Hepatocyte (in vitro differentiated cells): ENCODE data around the gene CHRNA7. TPM values are rescaled to one million over a fixed set of nuclear protein-coding genes. Genes with fewer than 3 reads are reported as not detected.
A peak's percentile ranks its signal among the peaks of the same experiment; 100 is the strongest.

Experiments used
- DNase-seq: peaks from one replicate; pipeline ENCODE4 v3.0.0-alpha.2; 2016; ENCODE audit warnings: low spot score
- H2AFZ ChIP-seq: fragments of 200-600 bp; sonication (generic); 2 replicates; pipeline ENCODE4 v1.6.0; 2016; ENCODE audit warnings: antibody characterized with exemption, mild to moderate bottlenecking
- H3K27ac ChIP-seq: fragments of 200-600 bp; sonication (generic); 2 replicates; pipeline ENCODE4 v1.5.1; 2016; ENCODE audit warnings: mild to moderate bottlenecking
- H3K27me3 ChIP-seq: fragments of 200-600 bp; sonication (generic); 2 replicates; pipeline ENCODE4 v1.6.1; 2016
- H3K36me3 ChIP-seq: fragments of 200-600 bp; sonication (generic); replicated peaks from 2 replicates; pipeline ENCODE4 v1.5.1; 2016; ENCODE audit warnings: low read depth; ENCODE audit not compliant: insufficient read depth
- H3K4me1 ChIP-seq: fragments of 200-600 bp; sonication (generic); 2 replicates; pipeline ENCODE4 v1.5.1; 2016; ENCODE audit warnings: mild to moderate bottlenecking, moderate library complexity; ENCODE audit not compliant: insufficient read depth
- H3K4me2 ChIP-seq: fragments of 200-600 bp; sonication (generic); 2 replicates; pipeline ENCODE4 v1.6.0; 2016
- H3K4me3 ChIP-seq: fragments of 200-600 bp; sonication (generic); 2 replicates; pipeline ENCODE4 v1.5.1; 2016; ENCODE audit warnings: mild to moderate bottlenecking
- H3K79me2 ChIP-seq: fragments of 200-600 bp; sonication (generic); 2 replicates; pipeline ENCODE4 v1.6.0; 2017; ENCODE audit warnings: mild to moderate bottlenecking
- H3K9me2 ChIP-seq: fragments of 200-600 bp; sonication (generic); replicated peaks from 2 replicates; pipeline ENCODE4 v1.6.0; 2017; ENCODE audit warnings: mild to moderate bottlenecking; ENCODE audit not compliant: insufficient read depth
- H3K9me3 ChIP-seq: fragments of 200-600 bp; sonication (generic); 2 replicates; pipeline ENCODE4 v1.5.1; 2016; ENCODE audit warnings: low read depth, mild to moderate bottlenecking
- H4K20me1 ChIP-seq: fragments of 200-600 bp; sonication (generic); 2 replicates; pipeline ENCODE4 v1.6.0; 2016; ENCODE audit warnings: mild to moderate bottlenecking; ENCODE audit not compliant: insufficient read depth, poor library complexity, severe bottlenecking
- EZH2 ChIP-seq: fragments of 200-600 bp; sonication (generic); IDR thresholded peaks from 2 replicates; pipeline ENCODE4 v1.6.1; 2016; ENCODE audit warnings: antibody characterized with exemption, mild to moderate bottlenecking, borderline replicate concordance
- EZH2phosphoT487 ChIP-seq: fragments of 200-600 bp; sonication (generic); IDR thresholded peaks from one replicate; pipeline ENCODE4 v1.6.1; 2018; ENCODE audit warnings: antibody characterized with exemption, mild to moderate bottlenecking, low read depth, moderate library complexity; ENCODE audit not compliant: unreplicated experiment, severe bottlenecking
- WGBS: methylation state at CpG from one replicate; pipeline ENCODE4 v1.1.6; 2016; ENCODE audit warnings: low lambda C conversion rate; ENCODE audit errors: missing lambda C conversion rate; 5-methylcytosine and 5-hydroxymethylcytosine counted together
- polyA plus RNA-seq: library from polyadenylated mRNA; unstranded; fragments of >200 nt; fragmentation: Nextera tagmentation; extraction: Ambion mirVana; gene quantifications from 2 replicates; pipeline ENCODE4 v1.2.1, GENCODE V29; 2016
- total RNA-seq: library from RNA; depleted of rRNA; stranded (reverse); fragments of >200 nt; gene quantifications from 2 replicates; pipeline ENCODE4 v1.2.3, GENCODE V29; 2014
- TF ChIP-seq, protein P1 (sequence below): fragments of 200-600 bp; sonication (generic); IDR thresholded peaks from 2 replicates; pipeline ENCODE4 v1.5.1; 2016; ENCODE audit warnings: antibody characterized with exemption, mild to moderate bottlenecking; ENCODE audit not compliant: poor library complexity

Gene CHRNA7
- total and polyA plus RNA-seq, 2 experiments from 2014 or later: 3.0 to 4.0 TPM

GRCh38 chr15:32098033-32098432, 67.7 kb downstream of the CHRNA7 start:
- Histone ChIP-seq H3K9me2 (no peaks in the 10 kb centered on the region), H3K9me3 (no peaks in the 10 kb centered on the region), H3K4me3 (no peak overlapping the region), H4K20me1 (no peaks in the 10 kb centered on the region), H3K79me2 (no peaks in the 10 kb centered on the region), H3K27me3 (no peaks in the 10 kb centered on the region), H3K4me2 (peak overlapping the region; percentile 49), H3K27ac (no peak overlapping the region), H2AFZ (no peak overlapping the region), H3K36me3 (no peaks in the 10 kb centered on the region), H3K4me1 (no peaks in the 10 kb centered on the region)
- peak; percentile 19 for DNase-seq
- TF ChIP-seq EZH2phosphoT487: no peak
- TF ChIP-seq, protein P1, sequence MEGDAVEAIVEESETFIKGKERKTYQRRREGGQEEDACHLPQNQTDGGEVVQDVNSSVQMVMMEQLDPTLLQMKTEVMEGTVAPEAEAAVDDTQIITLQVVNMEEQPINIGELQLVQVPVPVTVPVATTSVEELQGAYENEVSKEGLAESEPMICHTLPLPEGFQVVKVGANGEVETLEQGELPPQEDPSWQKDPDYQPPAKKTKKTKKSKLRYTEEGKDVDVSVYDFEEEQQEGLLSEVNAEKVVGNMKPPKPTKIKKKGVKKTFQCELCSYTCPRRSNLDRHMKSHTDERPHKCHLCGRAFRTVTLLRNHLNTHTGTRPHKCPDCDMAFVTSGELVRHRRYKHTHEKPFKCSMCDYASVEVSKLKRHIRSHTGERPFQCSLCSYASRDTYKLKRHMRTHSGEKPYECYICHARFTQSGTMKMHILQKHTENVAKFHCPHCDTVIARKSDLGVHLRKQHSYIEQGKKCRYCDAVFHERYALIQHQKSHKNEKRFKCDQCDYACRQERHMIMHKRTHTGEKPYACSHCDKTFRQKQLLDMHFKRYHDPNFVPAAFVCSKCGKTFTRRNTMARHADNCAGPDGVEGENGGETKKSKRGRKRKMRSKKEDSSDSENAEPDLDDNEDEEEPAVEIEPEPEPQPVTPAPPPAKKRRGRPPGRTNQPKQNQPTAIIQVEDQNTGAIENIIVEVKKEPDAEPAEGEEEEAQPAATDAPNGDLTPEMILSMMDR: no peak
- no peak for TF ChIP-seq EZH2
- 55% methylated on average over 7 of the region's 7 CpGs for WGBS

- DNase-seq: no peak
- Histone ChIP-seq H3K4me2 (no peak overlapping the region), H3K4me3 (no peak overlapping the region), H3K79me2 (no peaks in the 10 kb centered on the region), H3K9me3 (no peaks in the 10 kb centered on the region), H3K27me3 (no peaks in the 10 kb centered on the region), H2AFZ (no peak overlapping the region), H3K27ac (no peak overlapping the region), H3K4me1 (no peaks in the 10 kb centered on the region), H4K20me1 (no peaks in the 10 kb centered on the region), H3K9me2 (no peaks in the 10 kb centered on the region), H3K36me3 (no peaks in the 10 kb centered on the region)
- 63% methylated on average over 7 of the region's 7 CpGs for WGBS
- TF ChIP-seq, protein P1: no peak
- TF ChIP-seq EZH2phosphoT487 (no peak), EZH2 (no peak)
Measured at GRCh38 chr15:32099097-32099785, 68.9 kb downstream of the CHRNA7 start.

DNA sequence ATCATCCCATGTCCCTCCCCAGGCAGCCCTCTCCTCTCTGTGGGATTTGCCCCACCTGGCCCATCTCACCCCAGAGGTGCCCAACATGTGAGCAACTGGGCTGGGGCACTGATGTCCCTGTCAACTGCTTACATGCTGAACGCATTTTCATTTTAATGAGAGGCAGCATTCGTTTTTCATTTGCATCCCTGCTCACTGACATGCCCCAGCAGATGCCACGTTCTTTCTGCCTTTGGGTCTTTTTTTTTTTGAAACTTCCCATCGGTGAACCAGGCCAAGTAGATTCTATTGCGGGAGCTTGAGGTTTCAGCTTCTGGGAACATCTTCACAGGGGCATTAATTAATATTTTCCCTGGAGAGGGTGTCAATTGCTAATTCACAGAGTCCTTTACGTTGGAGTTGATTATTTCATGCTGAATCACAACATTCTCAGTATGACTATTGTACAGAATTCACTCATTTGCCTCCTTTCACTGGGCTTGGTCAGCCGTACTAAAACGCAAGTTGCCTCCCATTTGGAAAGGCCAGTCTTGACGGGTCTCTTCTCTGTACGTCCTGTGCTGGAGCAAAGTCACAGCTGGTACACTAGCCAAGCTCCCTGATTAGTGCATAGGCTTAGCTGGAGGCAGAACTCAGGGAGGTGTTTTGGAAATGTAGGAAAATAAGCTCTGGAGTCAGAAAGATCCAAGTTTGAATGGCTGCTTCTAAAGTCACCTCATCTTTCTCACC, 69.8 kb downstream of the CHRNA7 start:
- Histone ChIP-seq H3K9me3 (no peaks in the 10 kb centered on the region), H3K79me2 (no peaks in the 10 kb centered on the region), H4K20me1 (no peaks in the 10 kb centered on the region), H3K36me3 (no peaks in the 10 kb centered on the region), H2AFZ (no peak overlapping the region), H3K4me1 (no peaks in the 10 kb centered on the region), H3K4me3 (no peak overlapping the region), H3K27ac (no peak overlapping the region), H3K9me2 (no peaks in the 10 kb centered on the region), H3K4me2 (no peak overlapping the region), H3K27me3 (no peaks in the 10 kb centered on the region)
- WGBS: 84% methylated on average over 10 of the region's 10 CpGs
- DNase-seq: no peak
- TF ChIP-seq, protein P1: no peak
- TF ChIP-seq EZH2phosphoT487: no peak
